Fibroblast of upper back skin (primary cell): Measurements from ENCODE around the gene MEF2C.
"Not testable (repeated sequence)": the region's sequence is repeated elsewhere in the genome, so short reads cannot be mapped to it uniquely, and the experiment has no call there.

Experiments
- DNase-seq: peaks from one replicate; pipeline ENCODE4 v3.0.0-alpha.2; 2013

The MEF2C gene

DNA sequence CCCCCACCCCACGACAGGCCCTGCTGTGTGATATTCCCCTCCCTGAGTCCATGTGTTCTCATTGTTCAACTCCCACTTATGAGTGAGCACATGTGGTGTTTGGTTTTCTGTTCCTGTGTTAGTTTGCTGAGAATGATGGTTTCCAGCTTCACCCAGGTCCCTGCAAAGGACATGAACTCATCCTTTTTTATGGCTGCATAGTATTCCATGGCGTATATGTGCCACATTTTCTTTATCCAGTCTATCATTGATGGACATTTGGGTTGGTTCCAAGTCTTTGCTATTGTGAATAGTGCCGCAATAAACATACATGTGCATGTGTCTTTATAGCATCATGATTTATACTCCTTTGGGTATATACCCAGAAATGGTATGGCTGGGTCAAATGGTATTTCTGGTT, 89.2 kb downstream of the MEF2C start:
- DNase-seq = not testable (repeated sequence)

DNA sequence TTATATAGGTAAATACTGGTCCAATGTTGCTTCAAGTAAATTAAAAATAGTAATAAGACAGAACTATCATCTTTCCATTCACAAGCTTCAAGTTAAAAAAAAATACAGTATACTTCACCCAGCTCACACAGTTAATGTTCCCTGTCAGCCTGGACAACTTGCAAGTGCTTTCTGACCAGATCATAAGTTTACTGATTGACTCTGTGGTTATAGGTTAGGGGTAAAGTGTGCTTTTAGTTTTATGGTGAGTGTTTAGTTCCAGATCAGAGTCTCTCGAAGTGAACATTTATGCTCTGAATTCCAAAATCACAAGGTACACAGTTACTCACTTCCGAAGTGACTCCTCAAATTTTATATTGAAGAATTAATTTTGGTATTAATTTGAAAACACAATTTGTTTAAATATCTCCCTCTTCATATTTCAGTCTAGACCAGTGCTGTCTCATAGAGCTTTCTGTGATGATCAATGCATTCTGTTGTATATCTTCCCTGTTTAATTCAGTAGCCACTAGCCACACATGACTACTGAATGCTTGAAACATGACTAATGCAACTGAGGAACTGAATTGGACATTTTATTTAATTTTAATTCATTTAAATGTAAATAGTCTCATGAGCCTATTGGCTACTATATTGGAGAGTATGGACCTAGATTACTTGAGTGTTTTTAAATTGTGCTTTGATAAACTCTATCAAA, 90.7 kb downstream of the MEF2C start:
- DNase-seq = peak; percentile 75

DNA sequence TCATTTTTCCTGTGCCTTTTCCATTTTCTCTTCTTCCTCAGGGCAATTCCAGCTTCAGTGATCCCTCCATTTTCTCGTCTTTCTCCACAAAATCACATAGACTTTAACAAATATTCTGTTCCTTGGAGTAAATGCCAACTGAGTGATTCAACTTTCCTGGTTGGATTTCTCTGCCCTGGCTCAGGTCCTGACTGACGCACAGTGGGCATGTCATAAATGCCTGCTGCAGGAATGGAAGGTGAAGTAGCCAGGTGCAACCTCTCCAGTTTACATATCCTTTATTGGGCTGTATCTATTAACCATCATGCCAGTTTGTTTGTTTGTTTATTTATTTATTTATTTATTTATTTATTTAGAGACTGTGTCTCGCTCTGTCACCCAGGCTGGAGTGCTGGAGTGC, 95.1 kb downstream of the MEF2C start:
- no peak for DNase-seq

DNA sequence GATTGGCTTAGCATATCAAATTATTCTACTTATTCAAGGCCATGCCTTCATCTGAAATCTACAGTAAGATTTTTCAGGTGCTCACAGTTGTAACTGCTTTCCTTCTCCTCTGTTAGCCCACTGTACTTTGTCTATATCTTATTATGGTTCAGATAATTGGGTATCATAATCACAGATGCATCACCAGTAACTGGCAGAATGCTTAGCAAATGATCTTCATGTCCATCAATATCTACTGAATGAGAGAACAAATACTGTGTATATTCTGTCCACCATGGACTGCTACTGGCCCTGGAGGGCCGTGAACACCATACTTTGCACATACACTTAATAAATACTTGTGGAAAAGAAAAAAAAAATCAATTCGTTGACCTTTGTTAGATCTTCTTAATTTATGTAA, 96.2 kb downstream of the MEF2C start:
- no peak for DNase-seq

DNA sequence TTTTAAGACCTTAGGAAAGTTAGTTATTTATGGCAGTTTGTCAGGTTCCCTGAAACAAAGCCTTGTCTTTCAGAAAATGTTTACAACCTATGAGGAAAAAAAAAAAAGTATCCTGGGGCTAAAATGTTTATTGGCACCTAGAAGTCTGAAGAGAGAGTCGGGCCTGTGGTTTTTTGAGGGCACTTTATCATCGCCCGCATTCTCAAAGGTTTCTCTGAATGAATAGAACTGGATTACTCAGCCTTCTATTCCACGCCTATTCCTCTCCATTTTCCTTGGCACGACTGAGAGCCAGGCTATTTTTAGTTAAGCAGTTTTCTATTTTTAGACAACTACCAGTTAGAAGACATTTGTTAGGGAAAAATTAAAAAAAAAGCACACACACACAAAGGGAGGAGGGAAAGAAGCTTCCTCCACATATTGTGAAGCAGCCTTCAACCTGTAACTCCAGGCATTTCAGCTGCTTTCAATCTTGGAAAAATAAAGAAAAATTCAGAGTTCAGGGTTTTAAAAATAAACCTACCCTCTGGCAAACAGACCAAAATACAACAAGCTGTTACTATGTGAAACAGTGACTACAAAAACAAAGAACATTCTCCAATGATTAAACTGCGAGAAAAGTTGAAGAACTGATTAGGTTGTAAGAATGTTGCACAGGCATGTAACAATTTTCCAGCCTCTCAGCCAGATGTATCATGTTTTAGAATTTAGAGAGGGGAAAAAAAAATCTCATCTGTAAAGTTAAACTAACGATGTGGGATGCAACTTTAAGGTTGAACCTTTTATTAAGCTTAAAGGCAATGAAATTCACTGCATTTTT, 97.0 kb downstream of the MEF2C start:
- peak; percentile 96 for DNase-seq

DNA sequence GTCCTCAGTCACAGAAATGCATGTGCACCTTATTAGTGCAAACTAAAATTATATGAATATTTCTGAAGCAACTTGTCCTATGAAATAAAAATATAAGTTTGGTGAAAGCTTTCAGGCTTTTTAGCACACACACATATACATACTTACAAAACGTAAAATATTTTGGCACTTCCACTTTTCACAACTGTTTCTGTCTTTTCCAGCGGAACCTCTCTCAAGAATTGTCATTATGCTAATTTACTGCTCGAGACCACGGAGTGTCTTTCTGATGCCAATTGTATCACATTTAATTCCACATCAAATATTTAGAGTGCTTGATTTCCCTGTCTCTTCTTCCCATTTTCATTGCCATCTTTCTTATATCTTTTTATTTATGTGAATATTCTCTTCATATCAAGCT, 100.4 kb downstream of the MEF2C start:
- DNase-seq = no peak

DNA sequence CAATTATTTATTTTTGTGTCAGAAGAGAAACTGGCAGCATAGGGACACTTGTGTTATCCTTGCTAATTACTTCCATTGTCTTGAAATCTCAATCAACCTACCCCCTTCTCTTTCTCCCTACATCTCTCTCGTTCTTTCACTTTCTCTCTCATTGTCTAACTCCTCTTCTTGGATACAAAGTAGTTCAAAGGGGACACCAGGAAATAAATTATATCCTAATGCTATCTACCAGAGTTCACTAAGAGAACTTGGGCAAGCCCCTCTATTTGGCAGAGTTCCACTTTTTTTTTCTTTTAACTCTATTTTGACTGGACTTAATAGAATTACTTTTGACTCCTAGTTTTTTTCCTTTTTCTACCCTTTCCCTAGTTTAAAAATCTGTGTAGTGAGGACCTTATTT, 102.2 kb downstream of the MEF2C start:
- no peak for DNase-seq

DNA sequence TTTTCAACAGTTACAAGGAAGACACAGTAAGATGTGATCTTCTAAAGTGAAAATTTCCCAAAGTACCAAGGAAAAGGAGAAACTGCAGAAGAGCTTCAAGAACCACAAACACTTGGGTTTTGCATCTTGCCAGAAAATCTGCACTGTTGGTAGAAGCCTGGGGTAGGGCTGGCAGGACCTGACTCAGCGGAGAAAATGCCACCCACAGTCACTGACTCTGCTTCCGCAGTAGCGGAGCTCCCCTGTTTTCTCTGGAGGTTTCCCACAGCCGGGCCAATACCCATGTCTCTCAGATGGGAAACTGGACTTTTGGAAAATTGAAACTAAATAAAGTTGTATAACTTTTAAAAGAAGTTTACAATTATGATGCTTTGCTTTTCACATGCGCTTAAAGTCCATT, 104.2 kb downstream of the MEF2C start:
- no peak for DNase-seq

DNA sequence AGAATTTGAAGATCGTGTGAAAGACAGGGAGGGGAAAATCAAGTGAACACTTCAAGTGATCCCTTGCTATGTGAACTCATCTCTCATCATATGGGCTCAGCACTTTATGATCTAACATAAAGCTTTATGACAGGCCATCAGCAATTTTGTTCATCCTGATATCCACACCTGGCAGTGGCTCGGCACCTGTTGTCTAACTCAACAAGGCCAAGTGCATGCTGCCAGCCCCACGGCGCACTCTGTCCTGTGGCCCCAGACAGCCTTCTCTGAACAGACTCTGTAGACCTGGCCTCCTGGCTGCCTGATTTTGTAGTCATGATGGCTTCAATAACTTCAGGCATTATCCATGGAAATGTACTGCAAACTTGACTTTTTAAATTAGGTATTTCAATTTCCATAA, 106.3 kb downstream of the MEF2C start:
- DNase-seq = no peak

DNA sequence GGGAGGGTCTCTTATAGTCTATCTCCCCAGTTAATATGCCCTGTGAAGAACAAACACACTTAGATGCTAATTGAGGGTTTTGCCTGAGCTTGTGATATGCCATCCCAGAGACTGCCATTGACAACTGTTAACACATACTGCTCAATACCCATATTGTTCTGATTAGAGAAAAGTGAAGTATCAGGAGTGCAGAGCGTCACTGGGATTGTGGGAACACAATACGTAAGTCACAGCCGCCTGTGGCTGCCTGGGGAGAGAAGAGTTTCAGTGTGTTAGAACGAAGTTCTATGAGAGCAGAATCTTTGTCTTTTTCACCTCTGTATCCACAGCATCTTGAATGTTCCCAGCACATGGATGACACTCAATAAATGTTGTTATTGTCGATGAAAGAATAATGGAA, 110.2 kb downstream of the MEF2C start:
- no peak for DNase-seq

DNA sequence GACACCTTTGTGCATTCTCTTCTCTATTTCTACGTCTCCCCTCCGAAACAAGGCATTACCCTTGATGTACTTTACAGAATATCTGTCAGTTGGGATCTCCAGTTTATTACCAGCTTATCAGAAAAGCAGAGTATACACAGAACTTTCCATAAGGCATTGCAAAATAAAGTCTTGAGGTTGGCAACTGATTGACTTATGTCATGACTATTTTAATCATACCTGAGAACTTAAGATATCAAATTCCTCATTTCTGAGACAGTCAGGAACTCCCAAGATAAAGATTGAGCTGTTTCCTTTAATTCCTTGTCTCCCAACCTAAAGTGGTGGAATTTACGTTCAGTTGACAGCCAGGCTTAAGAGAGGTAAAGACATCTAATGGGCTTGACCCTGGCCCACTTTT, 110.9 kb downstream of the MEF2C start:
- DNase-seq = no peak

DNA sequence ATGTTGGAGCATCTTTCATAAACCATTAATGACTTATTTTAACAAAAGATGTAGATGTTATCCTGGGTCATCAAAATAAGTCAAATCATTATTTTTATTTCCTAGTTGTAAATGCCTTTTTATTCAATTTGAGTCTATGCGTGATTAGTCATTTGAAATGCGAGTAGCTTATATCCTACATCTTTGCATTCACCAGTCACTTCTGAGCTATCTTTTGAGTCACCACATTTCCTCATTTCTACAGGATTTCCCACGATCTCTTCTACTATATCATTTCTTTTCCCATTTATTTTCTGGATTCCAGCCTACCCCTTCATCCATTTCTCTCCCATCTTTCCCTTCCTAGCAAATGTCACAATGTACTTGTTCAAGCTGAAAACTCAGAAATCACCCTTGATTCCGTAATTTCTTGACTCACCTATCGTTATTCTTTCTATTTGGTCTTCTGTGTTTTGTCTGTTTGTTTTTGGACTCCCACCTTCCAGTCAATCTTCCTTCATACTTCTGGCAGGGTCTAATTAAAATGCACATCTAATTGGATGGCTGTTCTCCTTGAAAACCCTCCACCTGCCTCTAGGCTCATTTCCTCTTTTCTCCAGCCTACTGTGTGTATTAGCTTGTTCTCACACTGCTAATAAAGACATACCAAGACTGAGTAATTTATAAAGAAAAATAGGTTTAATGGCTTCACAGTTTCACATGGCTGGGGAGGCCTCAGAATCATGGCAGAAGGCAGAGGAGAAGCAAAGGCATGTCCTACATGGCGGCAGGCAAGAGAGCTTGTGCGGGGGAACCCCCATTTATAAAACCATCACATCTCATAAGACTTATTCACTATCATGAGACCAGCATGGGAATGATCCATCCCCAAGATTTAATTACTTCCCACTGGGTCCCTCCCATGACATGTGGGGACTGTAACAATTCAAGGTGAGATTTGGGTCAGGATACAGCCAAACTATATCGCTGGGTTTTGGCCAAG, 112.4 kb downstream of the MEF2C start:
- DNase-seq = peak; percentile 59

DNA sequence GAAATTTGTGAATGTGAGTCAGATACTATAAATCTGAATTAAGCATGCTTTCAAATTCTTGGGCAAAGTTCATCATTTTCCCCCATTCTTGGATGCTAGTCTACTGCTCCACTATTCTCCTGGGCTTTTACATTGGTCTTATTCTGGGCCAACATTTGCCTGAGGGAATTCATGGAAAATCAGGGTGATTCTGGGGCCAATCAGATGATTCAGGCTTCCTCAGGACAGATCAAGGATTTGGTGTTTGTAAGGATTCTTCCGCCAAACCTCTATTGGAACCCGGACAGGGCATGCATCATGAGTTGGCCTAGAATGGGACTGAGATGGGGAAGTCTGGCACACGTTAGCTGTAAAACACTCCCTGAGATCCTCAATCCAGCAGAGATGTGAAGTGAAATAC, 113.8 kb downstream of the MEF2C start:
- peak; percentile 94 for DNase-seq

DNA sequence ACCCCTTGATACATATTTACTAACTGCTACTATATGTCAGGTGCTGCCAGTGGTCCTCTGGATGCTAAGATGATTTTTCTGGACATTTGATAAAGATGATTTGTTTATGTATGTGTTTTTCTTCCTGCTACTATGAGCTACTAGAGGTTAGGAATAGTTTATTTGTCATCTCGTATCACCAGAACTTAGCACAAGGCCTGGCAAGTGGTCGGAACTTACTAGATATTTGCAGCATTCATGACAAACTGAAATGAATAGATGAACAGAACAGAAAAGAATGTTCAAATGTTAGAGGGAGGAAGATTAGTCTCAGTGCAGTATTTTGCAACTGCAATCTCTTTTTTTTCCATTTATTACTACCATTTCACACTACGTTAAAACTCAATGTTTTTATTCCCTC, 114.6 kb downstream of the MEF2C start:
- no peak for DNase-seq

DNA sequence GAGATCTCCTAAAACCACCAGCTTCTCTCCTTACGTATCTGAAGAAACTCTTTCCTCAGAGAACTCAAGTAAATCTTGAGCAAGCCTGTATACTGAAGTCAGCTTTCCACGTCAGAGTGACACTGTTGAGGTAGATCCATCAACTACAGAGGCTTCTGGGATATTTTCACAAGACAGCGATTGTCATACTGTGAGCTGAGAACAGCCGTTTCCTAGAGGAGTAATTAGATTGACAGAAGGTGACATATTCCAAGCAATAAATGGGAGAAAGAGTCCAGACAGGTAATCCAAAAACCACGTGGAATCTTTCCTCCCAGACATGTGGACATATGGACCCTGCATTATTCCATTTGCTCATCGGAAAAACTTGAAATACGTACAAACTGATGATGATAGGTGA, 117.2 kb downstream of the MEF2C start:
- DNase-seq = no peak

DNA sequence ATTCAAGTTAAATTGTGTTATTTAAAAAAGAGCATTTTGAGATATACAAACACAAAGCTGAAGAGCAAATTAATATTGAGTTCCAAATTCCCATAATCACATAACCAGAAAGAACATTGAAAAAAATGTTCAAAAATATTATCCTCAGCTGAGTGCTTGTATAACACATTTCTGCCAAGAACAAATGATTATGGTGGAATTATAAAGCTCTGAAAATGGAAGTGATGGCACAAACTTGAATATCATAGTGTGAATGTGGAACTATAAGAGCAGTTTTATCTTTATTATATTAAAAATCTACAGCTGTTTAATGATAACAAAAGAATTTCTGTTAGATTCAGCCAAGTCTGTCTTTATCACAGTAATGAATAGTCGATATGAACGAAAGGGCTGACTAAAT, 117.8 kb downstream of the MEF2C start:
- DNase-seq = no peak

DNA sequence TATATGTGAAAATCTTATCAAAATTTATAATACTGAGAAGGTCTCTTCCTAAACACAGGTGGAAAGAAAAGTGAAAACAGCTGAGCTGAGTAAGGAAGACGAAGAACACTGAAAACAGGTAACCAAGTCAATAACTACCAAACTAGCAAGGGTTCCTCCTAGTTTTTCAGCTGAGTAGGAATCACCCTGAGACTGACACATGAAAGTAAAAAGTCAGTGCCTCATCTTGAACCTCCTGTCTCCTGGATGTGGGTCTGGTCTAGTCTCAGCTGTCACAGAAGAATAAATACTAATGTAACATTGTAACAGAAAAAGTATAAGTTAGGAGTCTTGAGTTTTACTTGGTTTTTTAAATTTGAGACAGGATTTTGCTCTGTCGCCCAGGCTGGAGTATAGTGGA, 121.0 kb downstream of the MEF2C start:
- DNase-seq = no peak

DNA sequence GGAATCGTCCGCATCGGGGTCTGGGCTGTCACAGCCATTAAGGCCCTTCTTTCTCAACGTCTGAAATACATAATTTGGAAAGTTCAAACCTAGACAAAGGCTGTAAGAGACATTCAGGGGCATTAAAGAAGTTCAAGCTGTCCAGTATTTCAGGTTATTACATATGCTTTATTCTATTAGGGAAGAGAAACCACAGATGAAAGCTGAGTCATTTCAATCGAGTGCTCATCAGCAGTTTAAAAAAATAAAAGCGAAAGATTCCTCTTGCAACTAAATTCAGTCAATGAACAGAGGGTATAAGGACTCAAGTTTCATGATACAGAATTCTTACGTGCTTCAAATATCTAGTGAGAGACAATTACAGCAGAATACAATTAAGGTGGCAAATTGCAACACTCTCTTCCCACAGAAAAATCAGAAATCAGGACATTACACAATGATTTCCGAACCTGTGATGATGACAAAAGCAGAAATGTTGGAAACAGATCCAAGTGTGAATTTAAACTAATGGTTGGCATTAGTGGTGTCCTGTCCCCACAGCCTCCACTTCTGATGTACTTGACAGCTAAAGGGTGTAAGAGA, 121.6 kb downstream of the MEF2C start:
- peak; percentile 70 for DNase-seq

DNA sequence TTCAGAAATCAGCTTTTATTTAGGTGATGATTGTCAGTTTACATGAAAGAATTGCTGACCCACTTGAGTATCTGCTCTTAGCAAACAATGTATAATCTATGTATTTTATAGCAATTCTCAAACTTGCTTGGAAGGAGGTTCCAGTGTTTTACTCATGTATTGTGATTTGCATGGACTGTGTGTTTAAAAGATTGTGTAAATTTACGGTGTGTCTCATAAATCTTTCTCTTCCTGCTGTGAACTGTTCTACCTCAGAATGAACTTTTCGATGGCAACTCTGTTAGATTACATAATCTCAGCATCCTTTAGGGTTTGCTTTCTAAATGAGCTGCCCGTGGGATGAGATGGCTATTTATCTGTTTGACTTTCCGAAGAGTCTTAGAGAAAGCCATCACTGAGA, 122.5 kb downstream of the MEF2C start:
- DNase-seq = no peak

DNA sequence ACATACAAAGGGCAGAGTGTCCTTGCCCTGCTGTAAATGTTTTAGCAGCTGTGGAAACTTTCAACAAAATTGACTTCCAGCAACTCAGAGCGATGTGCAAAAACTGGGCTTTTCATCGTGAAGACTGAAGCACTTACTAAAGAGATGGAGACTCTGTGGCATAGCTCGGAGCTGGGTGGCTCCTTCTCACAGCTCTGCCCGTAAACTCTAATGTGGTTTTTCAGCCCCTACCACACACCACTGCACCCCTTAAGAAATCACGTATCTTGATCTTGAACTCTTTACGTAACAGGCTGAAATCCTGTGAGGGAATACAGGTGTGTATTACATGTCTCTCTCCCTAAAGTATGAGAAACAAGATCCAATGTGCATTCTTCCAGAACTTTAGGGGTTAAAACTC, 124.4 kb downstream of the MEF2C start:
- DNase-seq = no peak

DNA sequence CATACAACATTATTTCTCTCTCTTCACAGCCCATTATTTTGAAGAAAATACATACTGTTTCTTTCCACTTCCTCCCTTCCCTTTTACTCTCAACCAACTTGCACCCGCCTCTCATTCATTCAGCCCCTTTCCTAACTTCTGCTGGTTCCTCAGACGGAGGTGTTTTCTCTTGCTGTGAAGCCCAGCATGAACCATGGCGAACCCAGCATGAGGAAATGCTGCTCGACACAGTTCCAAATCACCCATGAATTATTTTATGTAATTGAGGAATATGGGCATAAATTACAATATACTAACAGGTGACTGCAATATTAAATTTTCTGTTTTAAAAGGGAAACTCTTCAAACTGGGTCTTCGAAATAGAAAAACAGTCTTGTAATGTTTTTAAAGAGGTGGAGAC, 124.8 kb downstream of the MEF2C start:
- no peak for DNase-seq

DNA sequence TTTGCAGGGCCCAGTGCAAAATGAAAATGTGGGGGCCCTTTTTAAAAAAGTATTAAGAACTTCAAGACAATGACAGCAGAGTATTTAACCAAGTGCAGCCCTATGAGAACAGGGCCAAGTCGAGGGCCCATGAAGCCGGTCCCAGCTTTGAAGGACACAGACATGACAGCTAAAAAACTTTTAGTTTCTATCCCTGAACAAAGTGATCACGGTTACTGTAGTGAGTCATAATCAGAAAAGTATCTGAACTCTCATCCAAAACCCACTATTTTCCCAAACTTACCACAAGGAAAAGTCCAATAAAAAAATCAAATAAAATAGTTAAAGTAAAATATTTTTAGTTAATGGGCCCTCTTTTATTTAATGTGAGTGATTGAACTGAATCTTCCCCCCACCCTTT, 126.0 kb downstream of the MEF2C start:
- no peak for DNase-seq

DNA sequence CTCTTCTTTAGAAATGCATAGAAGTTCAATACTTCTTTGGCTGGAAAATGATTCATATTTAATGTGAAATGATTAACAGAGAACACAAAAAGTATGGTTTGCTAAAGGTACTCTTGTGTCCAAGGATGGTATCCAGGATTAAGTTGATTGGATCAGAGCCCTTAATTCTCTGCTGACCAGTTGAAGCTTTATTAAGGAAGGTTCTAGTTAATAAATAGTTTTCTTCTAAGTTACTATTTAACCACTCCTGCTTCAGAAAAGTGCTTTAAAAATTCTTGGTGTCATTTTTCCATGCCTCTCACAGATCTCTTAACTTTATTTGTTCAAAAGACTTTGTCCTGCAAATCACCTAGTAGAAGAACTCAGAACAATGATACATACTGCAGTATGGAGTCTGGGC, 134.3 kb downstream of the MEF2C start:
- no peak for DNase-seq
